NOMO-1 treated with DMSO at 0.1 percent for 48 hours (cell line): ENCODE results near the gene CRIP3.
"Not testable (repeated sequence)": the region's sequence is repeated elsewhere in the genome, so short reads cannot be mapped to it uniquely, and the experiment has no call there.

ENCODE experiments used
- DNase-seq: peaks from one replicate; lab custom pipeline; 2025; ENCODE audit not compliant: unreplicated experiment; lab: John Stamatoyannopoulos, UW

Gene CRIP3

GRCh38 chr6:43307451-43308100, 1.1 kb downstream of the CRIP3 start:
- no peak for DNase-seq

- no peak for DNase-seq
These were observed 2.5 kb downstream of the CRIP3 start for GRCh38 chr6:43306086-43306485.

- no peak for DNase-seq
These were observed 3.7 kb downstream of the CRIP3 start for GRCh38 chr6:43304882-43305281.

- no peak for DNase-seq
These were observed 4.3 kb downstream of the CRIP3 start for GRCh38 chr6:43304361-43304760.

- DNase-seq = no peak
These were observed 4.8 kb downstream of the CRIP3 start for GRCh38 chr6:43303751-43304331.

GRCh38 chr6:43303006-43303405, 5.6 kb downstream of the CRIP3 start:
- not testable (repeated sequence) for DNase-seq

- no peak for DNase-seq
These were observed 6.5 kb downstream of the CRIP3 start for GRCh38 chr6:43302126-43302525.

GRCh38 chr6:43301081-43301870, 7.3 kb downstream of the CRIP3 start:
- DNase-seq = no peak

- peak; percentile 7 for DNase-seq
These were observed 9.0 kb downstream of the CRIP3 start for GRCh38 chr6:43299338-43300293.

- DNase-seq = no peak
These were observed 9.9 kb downstream of the CRIP3 start for GRCh38 chr6:43298565-43299337.

GRCh38 chr6:43297644-43298564, 10.7 kb downstream of the CRIP3 start, which contains the start of gene SLC22A7:
TSS of gene SLC22A7 (plus strand) at chr6:43298260. CDS start at chr6:43298359, 99 bp downstream.
- no peak for DNase-seq

GRCh38 chr6:43296780-43297497, 11.7 kb downstream of the CRIP3 start:
- DNase-seq = no peak

- no peak for DNase-seq
These were observed 13.2 kb downstream of the CRIP3 start for GRCh38 chr6:43295456-43295855.

GRCh38 chr6:43294536-43294935, 14.1 kb downstream of the CRIP3 start:
- DNase-seq = no peak

GRCh38 chr6:43293698-43294097, 14.9 kb downstream of the CRIP3 start:
- no peak for DNase-seq

GRCh38 chr6:43292763-43293318, 15.8 kb downstream of the CRIP3 start:
- DNase-seq = no peak

- no peak for DNase-seq
These were observed 16.3 kb downstream of the CRIP3 start for GRCh38 chr6:43292341-43292740.

- no peak for DNase-seq
These were observed 16.9 kb downstream of the CRIP3 start for GRCh38 chr6:43291708-43292107.
